H7 (cell line): ENCODE results near the gene SIK3. TPM values are rescaled to one million over a fixed set of nuclear protein-coding genes. Genes with fewer than 3 reads are reported as not detected.

Source experiments
- DNase-seq: peaks from one replicate; pipeline ENCODE4 v3.0.0; 2012
- H3K27me3 ChIP-seq: 2 replicates; pipeline ENCODE4 v1.6.0; 2011; ENCODE audit warnings: mild to moderate bottlenecking, low read length; ENCODE audit not compliant: control insufficient read depth, insufficient read depth
- H3K36me3 ChIP-seq: replicated peaks from 2 replicates; pipeline ENCODE4 v1.5.1; 2011; ENCODE audit warnings: low read length; ENCODE audit not compliant: control insufficient read depth, insufficient read depth
- H3K4me3 ChIP-seq: 2 replicates; pipeline ENCODE4 v1.5.1; 2011; ENCODE audit warnings: low read depth, mild to moderate bottlenecking, control low read depth, low read length, moderate library complexity; ENCODE audit not compliant: insufficient read depth
- total RNA-seq: library from RNA; depleted of rRNA; stranded (reverse); fragments of >200 nt; shearing (Covaris generic); gene quantifications from 2 replicates; pipeline ENCODE4 v1.2.3, GENCODE V29; 2014

The SIK3 gene
- total RNA-seq, 1 experiment from 2014 or later: 14.4 TPM

- DNase-seq: no peak
- no peaks in the 10 kb centered on the region for H3K27me3 ChIP-seq
- H3K36me3 ChIP-seq: no peaks in the 10 kb centered on the region
- H3K4me3 ChIP-seq: no peak overlapping the region
Observed at GRCh38 chr11:116901964-116902688, 196.1 kb downstream of the SIK3 start.

- H3K36me3 ChIP-seq: no peaks in the 10 kb centered on the region
- no peak overlapping the region for H3K4me3 ChIP-seq
- DNase-seq: no peak
- H3K27me3 ChIP-seq: no peaks in the 10 kb centered on the region
Observed at GRCh38 chr11:116901211-116901610, 197.0 kb downstream of the SIK3 start.

DNA sequence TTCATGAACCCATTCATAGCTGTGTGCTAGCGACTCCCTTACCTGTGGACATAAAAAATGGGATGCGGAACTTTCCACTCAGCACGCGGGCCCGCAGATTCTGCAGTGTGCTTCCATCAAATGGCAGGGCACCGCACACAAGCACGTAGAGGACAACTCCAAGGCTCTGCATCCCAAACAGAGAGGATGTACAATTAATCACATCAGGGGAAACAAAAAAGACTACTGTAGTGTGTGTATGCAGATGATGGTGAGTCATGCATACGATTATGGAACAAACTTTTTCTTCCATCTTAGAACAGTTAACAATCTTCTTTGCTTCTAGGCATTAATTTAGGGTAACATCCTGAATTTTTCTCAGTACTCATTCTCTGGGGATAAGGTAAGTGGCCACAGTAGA lies 202.0 kb downstream of the SIK3 start:
- no peak overlapping the region for H3K4me3 ChIP-seq
- DNase-seq: no peak
- peaks cover 4% of the 10 kb centered on the region for H3K36me3 ChIP-seq
- no peaks in the 10 kb centered on the region for H3K27me3 ChIP-seq

DNA sequence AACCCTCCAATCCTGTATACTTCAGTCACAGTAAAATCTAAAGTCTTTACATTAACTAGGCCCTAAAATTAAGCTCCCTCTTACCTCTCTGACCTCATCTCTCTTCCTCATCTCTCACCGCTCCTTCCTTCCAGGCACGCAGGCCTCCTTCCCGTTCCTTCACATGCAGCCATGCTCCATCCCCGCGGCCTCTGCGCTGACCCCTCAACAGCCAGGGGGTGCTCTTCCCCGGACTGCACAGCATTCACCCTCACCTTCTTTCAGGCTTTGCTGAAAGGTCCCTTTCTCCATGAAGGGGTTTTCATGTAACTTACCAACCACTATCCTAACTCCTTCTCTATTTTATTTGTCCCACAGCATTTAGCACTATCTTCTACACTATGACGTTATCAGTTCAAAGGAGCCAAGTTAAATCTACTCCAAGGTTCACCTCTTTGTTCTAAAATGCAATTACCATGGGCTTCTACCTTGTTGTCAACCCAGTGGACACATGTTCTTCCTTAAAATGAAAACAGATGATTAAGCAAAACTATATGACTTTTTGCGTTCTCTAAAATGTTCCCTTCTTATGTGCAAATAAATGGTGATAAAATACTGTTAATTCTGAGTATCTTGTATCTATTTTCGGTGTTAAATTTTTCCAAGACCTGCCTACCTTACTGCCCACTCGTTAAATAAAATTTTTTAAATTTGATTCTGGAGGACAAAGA lies 203.0 kb downstream of the SIK3 start:
- Histone ChIP-seq H3K4me3 (no peak overlapping the region), H3K36me3 (peaks cover 4% of the 10 kb centered on the region), H3K27me3 (no peaks in the 10 kb centered on the region)
- DNase-seq: peak; percentile 78

DNA sequence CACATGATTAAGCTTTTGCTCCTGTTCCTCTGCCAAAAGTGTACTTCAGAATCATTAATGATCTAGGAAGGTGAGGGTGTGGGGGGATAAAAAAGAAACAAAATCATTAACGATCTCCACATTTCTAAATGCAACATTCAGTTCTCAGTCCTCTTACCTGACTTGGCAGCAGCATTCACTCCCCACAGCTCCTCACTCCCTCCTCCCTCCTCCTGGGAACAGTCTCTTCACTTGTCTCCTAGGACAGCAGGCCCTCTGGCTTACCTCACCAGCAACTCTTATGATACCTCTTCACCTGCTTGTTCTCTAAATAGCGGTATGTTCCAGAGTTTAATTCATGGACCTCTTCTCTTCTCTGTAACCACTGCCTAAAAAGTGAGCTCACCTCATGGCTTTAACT lies 204.3 kb downstream of the SIK3 start:
- DNase-seq: no peak
- no peak overlapping the region for H3K4me3 ChIP-seq
- H3K27me3 ChIP-seq: no peaks in the 10 kb centered on the region
- H3K36me3 ChIP-seq: peaks cover 4% of the 10 kb centered on the region

DNA sequence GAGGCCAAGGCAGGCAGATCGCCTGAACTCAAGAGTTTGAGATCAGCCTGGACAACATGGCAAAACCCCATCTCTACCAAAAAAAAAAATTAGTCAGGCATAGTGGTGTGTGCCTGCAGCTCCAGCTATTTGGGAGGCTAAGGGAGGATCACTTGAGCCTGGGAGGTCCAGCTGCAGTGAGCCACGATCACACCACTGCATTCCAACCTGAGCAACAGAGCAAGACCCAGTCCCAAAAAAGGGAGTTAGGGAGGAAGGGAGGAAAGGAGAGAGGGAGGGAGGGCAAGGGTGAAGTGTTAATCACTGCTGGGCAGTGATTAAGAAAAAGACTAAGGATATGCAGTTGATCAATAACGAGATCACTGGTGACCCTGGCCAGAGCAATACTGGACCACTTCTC lies 204.8 kb downstream of the SIK3 start:
- H3K4me3 ChIP-seq: no peak overlapping the region
- H3K27me3 ChIP-seq: no peaks in the 10 kb centered on the region
- no peak for DNase-seq
- peaks cover 4% of the 10 kb centered on the region for H3K36me3 ChIP-seq

DNA sequence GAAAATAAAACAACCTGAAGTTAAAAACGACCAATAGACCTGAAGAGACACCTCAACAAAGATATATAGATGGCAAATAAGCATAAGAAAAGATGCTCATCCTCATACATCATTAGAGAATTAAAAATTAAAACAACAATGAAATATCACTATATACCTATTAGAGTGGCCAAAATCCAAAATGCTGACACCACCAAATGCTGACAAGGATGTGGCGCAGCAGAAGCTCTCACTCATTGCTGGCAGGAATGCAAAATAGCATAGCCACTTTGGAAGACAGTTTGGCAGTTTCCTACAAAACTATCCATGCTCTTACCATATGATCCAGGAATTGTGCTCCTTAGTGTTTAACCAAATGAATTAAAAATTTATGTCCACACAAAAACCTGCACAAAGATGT lies 205.9 kb downstream of the SIK3 start:
- Histone ChIP-seq H3K27me3 (no peaks in the 10 kb centered on the region), H3K36me3 (peaks cover 4% of the 10 kb centered on the region)
- no peak for DNase-seq

GRCh38 chr11:116891746-116892145 lies 206.5 kb downstream of the SIK3 start:
- Histone ChIP-seq H3K27me3 (no peaks in the 10 kb centered on the region), H3K4me3 (no peak overlapping the region), H3K36me3 (peaks cover 4% of the 10 kb centered on the region)
- no peak for DNase-seq

More for the DNA sequence above, 205.9 kb downstream of the SIK3 start:
- H3K4me3 ChIP-seq: no peak overlapping the region

DNA sequence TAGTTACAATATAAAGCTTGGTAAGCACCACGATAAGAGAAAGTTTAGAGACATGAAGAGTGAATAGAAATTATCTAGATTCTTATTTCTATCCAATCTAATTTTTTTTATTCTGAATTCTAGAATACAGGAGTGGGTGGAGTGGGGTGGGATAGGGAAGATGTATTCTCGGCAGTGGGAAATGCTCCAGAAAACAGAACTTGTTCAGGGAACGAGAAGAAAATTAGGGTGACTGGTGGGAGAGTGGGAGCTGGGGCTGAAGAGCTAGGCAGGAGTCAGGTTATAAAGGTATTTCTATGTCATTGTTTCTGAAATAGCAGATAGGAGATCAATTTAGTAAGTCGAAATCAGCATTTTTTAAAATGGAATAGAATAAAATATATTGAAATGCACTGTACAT lies 207.6 kb downstream of the SIK3 start:
- DNase-seq: no peak
- no peak overlapping the region for H3K4me3 ChIP-seq
- peaks cover 4% of the 10 kb centered on the region for H3K36me3 ChIP-seq
- H3K27me3 ChIP-seq: no peaks in the 10 kb centered on the region

GRCh38 chr11:116890193-116890592 lies 208.0 kb downstream of the SIK3 start:
- Histone ChIP-seq H3K4me3 (no peak overlapping the region), H3K36me3 (peaks cover 4% of the 10 kb centered on the region), H3K27me3 (no peaks in the 10 kb centered on the region)
- DNase-seq: no peak

- Histone ChIP-seq H3K36me3 (peaks cover 4% of the 10 kb centered on the region), H3K27me3 (no peaks in the 10 kb centered on the region), H3K4me3 (no peak overlapping the region)
- DNase-seq: no peak
Observed at GRCh38 chr11:116888884-116889549, 209.2 kb downstream of the SIK3 start.

- Histone ChIP-seq H3K27me3 (no peaks in the 10 kb centered on the region), H3K36me3 (no peaks in the 10 kb centered on the region), H3K4me3 (no peak overlapping the region)
- no peak for DNase-seq
Observed at GRCh38 chr11:116888024-116888423, 210.2 kb downstream of the SIK3 start.

GRCh38 chr11:116885951-116886655 lies 212.1 kb downstream of the SIK3 start:
- DNase-seq: no peak
- no peak overlapping the region for H3K4me3 ChIP-seq
- H3K36me3 ChIP-seq: no peaks in the 10 kb centered on the region; the same call in 1 of the 2 replicates
- no peaks in the 10 kb centered on the region for H3K27me3 ChIP-seq

DNA sequence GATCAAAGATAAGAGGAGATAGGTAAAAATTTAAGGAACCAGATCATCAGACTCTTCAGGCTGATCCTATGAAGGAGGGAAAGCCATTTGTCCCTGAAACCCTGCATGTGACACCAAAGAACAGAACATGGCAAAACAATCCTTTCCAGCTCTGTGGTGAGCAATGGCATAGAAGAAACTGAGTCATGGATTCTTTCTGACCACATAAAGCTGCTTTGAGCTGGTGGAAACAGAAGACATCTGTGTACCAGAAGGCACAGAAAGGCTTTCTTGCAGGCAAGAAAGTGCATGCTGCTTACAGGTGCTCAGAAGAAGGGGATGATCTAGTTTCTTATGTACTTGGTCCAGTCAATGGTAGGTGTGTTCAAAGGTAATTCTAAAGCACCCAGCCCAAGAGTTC lies 215.8 kb downstream of the SIK3 start:
- no peak overlapping the region for H3K4me3 ChIP-seq
- no peaks in the 10 kb centered on the region for H3K27me3 ChIP-seq
- no peak for DNase-seq
- no peaks in the 10 kb centered on the region; the same call in 1 of the 2 replicates for H3K36me3 ChIP-seq
